Peyer's patch (tissue), 4 donors: ENCODE results near the gene WDTC1. TPM values are rescaled to one million over a fixed set of nuclear protein-coding genes. Genes with fewer than 3 reads are reported as not detected.
"Not testable (repeated sequence)": the region's sequence is repeated elsewhere in the genome, so short reads cannot be mapped to it uniquely, and the experiment has no call there.

Experiments used
- DNase-seq, 3 donors: peaks; one replicate each; pipeline ENCODE4 v3.0.0-alpha.2; 2017 to 2019
- H3K27ac ChIP-seq, 4 donors: fragments of 200-600 bp; sonication (generic); one replicate each; pipeline ENCODE4 v1.5.1; 2016 to 2019
- H3K27me3 ChIP-seq, 2 donors: fragments of 200-600 bp; sonication (generic); one replicate each; pipeline ENCODE4 v1.5.1; 2019
- H3K36me3 ChIP-seq, 3 donors: fragments of 200-600 bp; sonication (generic); one replicate each; pipeline ENCODE4 v1.5.1; 2016 to 2019
- H3K4me1 ChIP-seq, 4 donors: fragments of 200-600 bp; sonication (generic); one replicate each; pipeline ENCODE4 v1.5.1; 2016 to 2019
- H3K4me3 ChIP-seq, 4 donors: fragments of 200-600 bp; sonication (generic); 1 replicate in 3 of 4; 2 replicates in 1 of 4; pipeline ENCODE4 v1.5.1; 2016 to 2019; ENCODE audit warnings: mild to moderate bottlenecking in 1 of 4
- H3K9me3 ChIP-seq, 4 donors: fragments of 200-600 bp; sonication (generic); one replicate each; pipeline ENCODE4 v1.5.1; 2016 to 2019; ENCODE audit warnings: mild to moderate bottlenecking in 1 of 4
- CTCF ChIP-seq, 6 experiments: fragments of 450-650 bp in 4 of 6; fragments of 200-600 bp in 2 of 6; sonication (generic) in 1 of 6; IDR thresholded peaks; one replicate each; pipeline ENCODE4 v1.5.1; 2017 to 2019; ENCODE audit warnings: antibody characterized with exemption in 6 of 6, mild to moderate bottlenecking in 3 of 6, moderate library complexity in 1 of 6
- POLR2A ChIP-seq, 2 donors: fragments of 450-650 bp; IDR thresholded peaks; one replicate each; pipeline ENCODE4 v1.5.1; 2017; ENCODE audit warnings: antibody characterized with exemption in 2 of 2, mild to moderate bottlenecking in 2 of 2, moderate library complexity in 2 of 2
- total RNA-seq, 4 donors: library from RNA; depleted of rRNA; stranded (reverse); fragments of >200 nt; gene quantifications; one replicate each; pipeline ENCODE4 v1.1.0, GENCODE V29; 2016

The WDTC1 gene
- 10 to 100 TPM; 30.5 to 53.3 (median 40.7) TPM for total RNA-seq

- Histone ChIP-seq H3K4me3 (peak within 1 kb of the TSS; percentile 88 to 97 (median 92)), H3K36me3 (no peaks in the 10 kb centered on the region), H3K4me1 (peaks cover 0 to 13% (median 6%) of the 10 kb centered on the region in 4 donors), H3K27me3 (no peaks in the 10 kb centered on the region), H3K27ac (peak within 1 kb of the TSS; percentile 83 to 91 (median 84)), H3K9me3 (no peaks in the 10 kb centered on the region)
- DNase-seq: peak; percentile 95 to 99 (median 99)
- TF ChIP-seq CTCF (IDR thresholded peaks at IDR 0.05) (peak in 1 of 6 experiments; percentile 4), POLR2A (IDR thresholded peaks at IDR 0.05) (peak in 1 of 2 donors; percentile 83)
These were observed at the start of gene WDTC1 for GRCh38 chr1:27234049-27234882. Gene WDTC1, plus strand, starts transcription at chr1:27234632. Its CDS starts 26,423 bp downstream, at chr1:27261055.

- H3K4me1 ChIP-seq, DNase-seq, H3K27ac ChIP-seq, H3K9me3 ChIP-seq, H3K36me3 ChIP-seq, H3K27me3 ChIP-seq, H3K4me3 ChIP-seq: not testable (repeated sequence)
These were observed 49.8 kb upstream of the WDTC1 start for GRCh38 chr1:27184665-27185064.

DNA sequence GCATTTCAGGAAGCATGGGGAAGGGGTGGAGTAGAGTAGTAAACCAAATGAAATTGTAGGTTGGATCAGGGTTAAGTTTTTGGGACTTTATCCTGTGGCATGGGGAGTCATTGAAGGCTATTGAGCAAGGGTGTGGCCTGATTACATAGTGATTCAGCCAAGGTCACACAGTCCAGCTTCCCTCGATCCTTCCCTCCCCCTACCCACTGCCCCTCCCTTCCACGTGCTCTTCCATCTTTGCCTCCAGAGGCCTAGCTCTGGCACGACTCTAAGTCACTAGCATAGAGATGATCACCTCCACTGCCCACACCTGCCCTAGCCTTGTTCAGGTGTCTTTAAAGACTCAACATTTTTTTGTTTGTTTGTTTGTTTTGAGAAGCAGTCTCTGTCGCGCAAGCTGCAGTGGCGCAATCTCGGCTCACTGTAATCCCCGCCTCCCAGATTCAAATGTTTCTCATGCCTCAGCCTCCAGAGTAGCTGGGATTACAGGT lies 42.3 kb upstream of the WDTC1 start:
- peak in 2 of 3 donors; percentile 76 to 77 for DNase-seq

DNA sequence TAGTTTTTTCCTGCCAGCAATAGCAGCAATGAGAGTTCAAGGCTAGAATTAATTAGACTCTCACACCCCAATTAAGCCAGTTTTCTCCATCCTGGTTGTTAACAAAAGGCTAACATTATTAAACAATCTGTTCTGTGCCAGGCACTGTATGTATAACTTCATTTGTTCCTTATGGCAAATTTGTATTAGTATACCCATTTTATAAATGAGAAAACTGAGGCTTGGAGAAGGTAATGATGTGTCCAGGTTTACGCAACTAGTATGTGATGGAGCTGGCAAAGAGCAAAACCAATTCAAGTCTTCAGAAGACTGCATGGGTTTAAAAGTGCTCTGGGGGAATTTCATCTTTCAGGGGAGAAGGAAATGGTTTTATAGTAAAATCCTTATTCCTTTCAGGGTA lies 41.2 kb upstream of the WDTC1 start:
- no peak overlapping the region for H3K4me3 ChIP-seq
- DNase-seq: no peak
- H3K4me1 ChIP-seq: peaks cover 0 to 4% (median 0%) of the 10 kb centered on the region in 4 donors
- H3K36me3 ChIP-seq: no peaks in the 10 kb centered on the region
- H3K9me3 ChIP-seq: no peaks in the 10 kb centered on the region
- peak overlapping the region in 2 of 4 donors; percentile 93 to 96 for H3K27ac ChIP-seq
- no peaks in the 10 kb centered on the region for H3K27me3 ChIP-seq
- TF ChIP-seq CTCF (IDR thresholded peaks at IDR 0.05) (no peak), POLR2A (IDR thresholded peaks at IDR 0.05) (no peak)

More for the DNA sequence above, 42.3 kb upstream of the WDTC1 start:
- no peaks in the 10 kb centered on the region for H3K9me3 ChIP-seq
- peaks cover 0 to 4% (median 0%) of the 10 kb centered on the region in 4 donors for H3K4me1 ChIP-seq
- H3K27ac ChIP-seq: peak overlapping the region in 3 of 4 donors; percentile 72 to 96 (median 93)
- no peak overlapping the region for H3K4me3 ChIP-seq
- no peaks in the 10 kb centered on the region for H3K27me3 ChIP-seq
- H3K36me3 ChIP-seq: no peaks in the 10 kb centered on the region
- TF ChIP-seq POLR2A (IDR thresholded peaks at IDR 0.05): no peak
- TF ChIP-seq CTCF (IDR thresholded peaks at IDR 0.05): no peak

DNA sequence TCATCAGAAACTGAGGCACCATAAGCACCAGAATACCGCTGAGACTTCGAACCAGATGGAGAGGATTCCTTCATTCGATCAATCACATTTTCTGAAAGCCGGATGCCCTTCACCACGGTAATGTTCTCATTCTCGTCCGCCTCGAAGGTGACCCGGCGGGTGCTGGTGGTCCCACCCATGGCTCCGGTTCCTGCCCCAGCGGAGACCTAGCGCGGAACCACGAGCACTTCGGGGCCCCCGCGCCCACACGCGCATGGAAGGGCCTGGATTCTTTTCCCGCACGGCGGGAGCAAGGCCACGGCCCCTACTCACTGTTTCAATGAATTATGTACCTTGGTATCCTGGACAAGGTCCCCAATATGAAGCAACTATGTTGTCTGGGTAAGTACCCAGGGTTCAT lies 33.1 kb upstream of the WDTC1 start:
- Histone ChIP-seq H3K9me3 (no peaks in the 10 kb centered on the region), H3K27me3 (no peaks in the 10 kb centered on the region), H3K27ac (no peak overlapping the region), H3K36me3 (no peaks in the 10 kb centered on the region), H3K4me1 (no peaks in the 10 kb centered on the region), H3K4me3 (no peak overlapping the region)
- TF ChIP-seq CTCF (IDR thresholded peaks at IDR 0.05) (no peak), POLR2A (IDR thresholded peaks at IDR 0.05) (no peak)
- DNase-seq: no peak

GRCh38 chr1:27203946-27204345 lies 30.5 kb upstream of the WDTC1 start:
- no peaks in the 10 kb centered on the region for H3K4me1 ChIP-seq
- no peaks in the 10 kb centered on the region for H3K36me3 ChIP-seq
- no peak for TF ChIP-seq POLR2A (IDR thresholded peaks at IDR 0.05)
- no peak for TF ChIP-seq CTCF (IDR thresholded peaks at IDR 0.05)
- no peak overlapping the region for H3K4me3 ChIP-seq
- no peak for DNase-seq
- no peaks in the 10 kb centered on the region for H3K9me3 ChIP-seq
- H3K27ac ChIP-seq: no peak overlapping the region
- no peaks in the 10 kb centered on the region for H3K27me3 ChIP-seq

- H3K36me3 ChIP-seq, DNase-seq, H3K4me1 ChIP-seq, H3K9me3 ChIP-seq, H3K27me3 ChIP-seq, H3K27ac ChIP-seq, H3K4me3 ChIP-seq: not testable (repeated sequence)
These were observed 27.2 kb upstream of the WDTC1 start for GRCh38 chr1:27207238-27207637.

DNA sequence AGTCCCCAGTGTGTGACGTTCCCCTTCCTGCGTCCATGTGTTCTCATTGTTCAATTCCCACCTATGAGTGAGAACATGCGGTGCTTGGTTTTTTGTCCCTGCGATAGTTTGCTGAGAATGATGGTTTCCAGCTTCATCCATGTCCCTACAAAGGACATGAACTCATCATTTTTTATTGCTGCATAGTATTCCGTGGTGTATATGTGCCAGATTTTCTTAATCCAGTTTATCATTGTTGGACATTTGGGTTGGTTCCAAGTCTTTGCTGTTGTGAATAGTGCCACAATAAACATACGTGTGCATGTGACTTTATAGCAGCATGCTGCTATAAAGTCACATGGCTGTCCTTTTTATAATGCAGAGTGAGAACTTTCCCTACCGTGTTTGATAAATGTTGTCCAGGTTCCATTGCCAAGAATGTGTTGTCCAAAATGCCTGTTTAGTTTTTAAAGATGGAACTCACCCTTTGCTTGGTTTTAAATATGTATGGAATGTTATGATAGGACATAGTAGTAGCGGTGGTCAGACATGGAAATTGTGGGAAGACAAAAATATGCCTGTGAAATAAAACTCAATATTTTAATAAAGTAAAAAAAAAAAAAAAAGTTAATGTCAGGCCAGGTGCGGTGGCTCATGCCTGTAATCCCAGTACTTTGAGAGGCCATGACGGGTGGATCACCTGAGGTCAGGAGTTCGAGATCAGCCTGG lies 26.1 kb upstream of the WDTC1 start:
- not testable (repeated sequence) for H3K36me3 ChIP-seq, H3K4me1 ChIP-seq, DNase-seq, H3K4me3 ChIP-seq, H3K27me3 ChIP-seq, H3K9me3 ChIP-seq, H3K27ac ChIP-seq
